ENCODE results near the gene SLF1. TPM values are rescaled to one million over a fixed set of nuclear protein-coding genes. Genes with fewer than 3 reads are reported as not detected.

The SLF1 gene
- total RNA-seq, 4 donors from 2014 or later: 6.7 to 8.4 (median 7.5) TPM

GRCh38 chr5:94620256-94620655 is 1.8 kb downstream of the SLF1 start:
- 87 to 93% methylated on average over 5 of the region's 5 CpGs for WGBS, 2 donors
- Histone ChIP-seq H3K4me3 (no peak overlapping the region), H3K27me3 (no peaks in the 10 kb centered on the region), H3K9me3 (no peaks in the 10 kb centered on the region), H3K27ac (no peak overlapping the region), H3K36me3 (no peaks in the 10 kb centered on the region), H3K4me1 (peaks cover 0 to 31% (median 12%) of the 10 kb centered on the region in 4 donors)
- DNase-seq (ENCODE audit: low spot score in 2 of 2): no peak
- TF ChIP-seq POLR2A (IDR thresholded peaks at IDR 0.05): no peak
- no peak for TF ChIP-seq CTCF (IDR thresholded peaks at IDR 0.05)
- TF ChIP-seq EP300 (IDR thresholded peaks at IDR 0.05): no peak

DNA sequence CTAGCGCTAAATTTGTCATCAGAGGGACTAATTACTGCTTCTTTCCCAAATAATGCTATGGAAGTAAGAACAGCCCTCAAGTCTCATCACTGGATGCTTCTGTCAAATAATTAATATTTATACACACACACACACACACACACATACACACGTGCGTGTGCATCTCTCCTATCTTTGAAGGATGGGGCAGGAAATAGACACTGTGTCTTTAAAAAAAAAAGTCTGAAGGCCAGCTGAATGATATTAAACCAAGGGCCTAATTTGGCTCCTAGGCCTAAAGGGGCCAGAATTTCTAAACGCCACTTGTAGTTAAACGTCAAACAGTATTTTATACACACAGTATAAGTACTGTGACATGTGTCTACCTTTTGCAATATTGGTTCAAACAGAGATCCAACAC is 3.3 kb downstream of the SLF1 start:
- Histone ChIP-seq H3K4me1 (peaks cover 0 to 26% (median 12%) of the 10 kb centered on the region in 4 donors), H3K4me3 (no peak overlapping the region), H3K27me3 (no peaks in the 10 kb centered on the region), H3K9me3 (no peaks in the 10 kb centered on the region), H3K36me3 (no peaks in the 10 kb centered on the region), H3K27ac (no peak overlapping the region)
- TF ChIP-seq CTCF (IDR thresholded peaks at IDR 0.05) (no peak), EP300 (IDR thresholded peaks at IDR 0.05) (no peak), POLR2A (IDR thresholded peaks at IDR 0.05) (no peak)
- no peak for DNase-seq (ENCODE audit: low spot score in 2 of 2)
- 59 to 62% methylated on average over 5 of the region's 5 CpGs for WGBS, 2 donors

DNA sequence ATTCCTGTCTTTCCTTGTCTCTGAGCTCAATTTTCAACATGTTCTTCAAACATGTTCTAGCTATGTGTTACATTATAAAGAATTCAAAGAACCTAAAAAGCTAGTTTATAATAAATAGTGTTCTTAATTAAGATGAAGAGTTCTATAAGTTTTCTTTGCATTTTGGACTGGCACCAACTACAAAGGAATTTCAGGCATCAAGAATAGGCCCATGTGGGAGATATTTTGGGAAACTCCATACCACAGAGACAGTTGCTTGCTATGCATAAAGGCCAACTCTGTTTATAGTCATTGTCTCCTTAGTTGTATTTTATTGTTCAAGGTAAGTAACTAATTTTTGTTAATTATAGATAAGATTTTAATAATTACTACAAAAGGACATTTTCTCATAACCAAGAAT is 4.5 kb downstream of the SLF1 start:
- Histone ChIP-seq H3K4me1 (peaks cover 0 to 19% (median 8%) of the 10 kb centered on the region in 4 donors), H3K27ac (no peak overlapping the region), H3K4me3 (no peak overlapping the region), H3K9me3 (no peaks in the 10 kb centered on the region), H3K27me3 (no peaks in the 10 kb centered on the region), H3K36me3 (no peaks in the 10 kb centered on the region)
- no peak for DNase-seq (ENCODE audit: low spot score in 2 of 2)
- TF ChIP-seq EP300 (IDR thresholded peaks at IDR 0.05) (no peak), POLR2A (IDR thresholded peaks at IDR 0.05) (no peak), CTCF (IDR thresholded peaks at IDR 0.05) (no peak)

DNA sequence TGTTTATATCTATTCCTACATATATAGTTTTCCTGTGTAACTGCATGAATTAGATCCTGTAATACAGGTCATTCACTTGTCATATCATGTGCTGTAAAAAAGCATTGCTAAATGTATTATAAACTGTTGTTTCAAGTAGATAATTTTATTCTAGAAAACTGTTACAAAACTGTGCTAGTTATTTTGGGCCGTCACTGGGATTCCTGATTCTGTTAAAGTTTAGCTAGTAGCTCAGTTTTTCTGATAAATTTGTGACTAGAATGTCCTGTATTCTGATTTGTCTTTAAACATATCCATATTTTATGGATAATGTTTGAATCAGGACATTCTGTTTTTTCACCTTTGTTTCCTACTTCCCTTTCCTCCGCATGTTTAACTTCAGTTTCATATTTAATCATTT is 5.4 kb downstream of the SLF1 start:
- no peaks in the 10 kb centered on the region for H3K27me3 ChIP-seq
- H3K27ac ChIP-seq: no peak overlapping the region
- no peaks in the 10 kb centered on the region for H3K36me3 ChIP-seq
- WGBS, 2 donors: 80 to 88% methylated on average over 2 of the region's 2 CpGs
- no peaks in the 10 kb centered on the region for H3K9me3 ChIP-seq
- DNase-seq (ENCODE audit: low spot score in 2 of 2): no peak
- TF ChIP-seq POLR2A (IDR thresholded peaks at IDR 0.05) (no peak), EP300 (IDR thresholded peaks at IDR 0.05) (no peak), CTCF (IDR thresholded peaks at IDR 0.05) (no peak)
- peaks cover 0 to 19% (median 8%) of the 10 kb centered on the region in 4 donors for H3K4me1 ChIP-seq
- H3K4me3 ChIP-seq: no peak overlapping the region

GRCh38 chr5:94627191-94627590 is 8.7 kb downstream of the SLF1 start:
- no peak overlapping the region for H3K27ac ChIP-seq
- no peak for DNase-seq (ENCODE audit: low spot score in 2 of 2)
- H3K36me3 ChIP-seq: peaks cover 0 to 29% (median 0%) of the 10 kb centered on the region in 3 donors
- H3K9me3 ChIP-seq: peaks cover 0 to 6% (median 0%) of the 10 kb centered on the region in 4 donors
- TF ChIP-seq EP300 (IDR thresholded peaks at IDR 0.05) (no peak), CTCF (IDR thresholded peaks at IDR 0.05) (no peak), POLR2A (IDR thresholded peaks at IDR 0.05) (no peak)
- WGBS, 2 donors: 55 to 58% methylated on average over 1 of the region's 1 CpG
- no peaks in the 10 kb centered on the region for H3K27me3 ChIP-seq
- H3K4me1 ChIP-seq: no peaks in the 10 kb centered on the region
- no peak overlapping the region for H3K4me3 ChIP-seq
